Transverse colon (tissue), 4 donors: ENCODE results near the gene IL3. TPM values are rescaled to one million over a fixed set of nuclear protein-coding genes. Genes with fewer than 3 reads are reported as not detected.

Experiments
- DNase-seq: peaks from one replicate; pipeline ENCODE4 v3.0.0-alpha.2; 2019
- H3K27ac ChIP-seq, 4 donors: fragments of 200-600 bp; sonication (generic); 2 replicates each; pipeline ENCODE4 v1.5.1; 2016 to 2018; ENCODE audit warnings: inconsistent platforms in 4 of 4
- H3K27me3 ChIP-seq: fragments of 200-600 bp; sonication (generic); 2 replicates; pipeline ENCODE4 v1.5.1; 2017; ENCODE audit warnings: inconsistent platforms
- H3K36me3 ChIP-seq, 4 donors: fragments of 200-600 bp; sonication (generic); 2 replicates each; pipeline ENCODE4 v1.5.1; 2017 to 2019; ENCODE audit warnings: inconsistent platforms in 4 of 4
- H3K4me1 ChIP-seq, 4 donors: fragments of 200-600 bp; sonication (generic); 2 replicates each; pipeline ENCODE4 v1.5.1; 2017 to 2020; ENCODE audit warnings: inconsistent platforms in 4 of 4
- H3K4me3 ChIP-seq, 4 donors: fragments of 200-600 bp; sonication (generic); 1 replicate in 1 of 4; 2 replicates in 3 of 4; pipeline versions ENCODE4 v1.5.1 to v1.6.1; 2017 to 2019; ENCODE audit warnings: inconsistent platforms in 4 of 4
- H3K9me3 ChIP-seq, 2 donors: fragments of 200-600 bp; sonication (generic); 2 replicates each; pipeline ENCODE4 v1.5.1; 2017 to 2019; ENCODE audit warnings: inconsistent platforms in 2 of 2
- CTCF ChIP-seq, 5 experiments: fragments of 200-600 bp in 3 of 5; fragments of 450-650 bp in 2 of 5; sonication (generic) in 3 of 5; IDR thresholded peaks; 1 replicate in 2 of 5; 2 replicates in 3 of 5; pipeline ENCODE4 v1.5.1; 2016 to 2017; ENCODE audit warnings: antibody characterized with exemption in 5 of 5, inconsistent platforms in 3 of 5, mild to moderate bottlenecking in 2 of 5, moderate library complexity in 1 of 5
- EP300 ChIP-seq: sonication (generic); formaldehyde crosslinking; IDR thresholded peaks from one replicate; pipeline ENCODE4 v1.6.1; 2017; ENCODE audit warnings: antibody characterized with exemption, low read depth
- POLR2A ChIP-seq: fragments of 450-650 bp; IDR thresholded peaks from one replicate; pipeline ENCODE4 v1.6.1; 2016; ENCODE audit warnings: antibody characterized with exemption, mild to moderate bottlenecking, moderate library complexity
- POLR2AphosphoS5 ChIP-seq, 3 donors: sonication (generic); formaldehyde crosslinking; IDR thresholded peaks; one replicate each; pipeline ENCODE4 v1.6.1; 2016; ENCODE audit warnings: antibody characterized with exemption in 3 of 3
- WGBS, 2 donors: methylation state at CpG; one replicate each; pipeline ENCODE4 v1.1.5; 2018; ENCODE audit warnings: low coverage in 1 of 2; 5-methylcytosine and 5-hydroxymethylcytosine counted together
- in situ Hi-C, 4 donors: fragments of 200-750 bp; cut with MboI; loops; one replicate each; pipeline versions ENCODE4 v1.15.0 to v1.15.1; 2017; ENCODE audit warnings: low sequenced_read_pairs in 3 of 4, low pct_ligation_motif_present in 1 of 4, low pct_unique_long_range_greater_than_20kb in 1 of 4
- intact Hi-C: fragments of 100-400 bp; cut with DNase I; formaldehyde crosslinking; loops from one replicate; pipeline ENCODE4 v1.15.1; 2023; ENCODE audit warnings: low total_unique reads
- total RNA-seq, 4 donors: library from RNA; depleted of rRNA; stranded (reverse); fragments of >200 nt; gene quantifications; one replicate each; pipeline ENCODE4 v1.1.0, GENCODE V29; 2016

Gene IL3
- total RNA-seq, 4 donors from 2014 or later, result not detected

GRCh38 chr5:132058646-132059042 lies 1.8 kb upstream of the IL3 start:
- no peak for DNase-seq
- intact Hi-C loops, result no loop called here
- Histone ChIP-seq H3K9me3 (no peaks in the 10 kb centered on the region), H3K27ac (no peak overlapping the region), H3K27me3 (no peaks in the 10 kb centered on the region), H3K4me1 (no peaks in the 10 kb centered on the region), H3K4me3 (no peak overlapping the region), H3K36me3 (no peaks in the 10 kb centered on the region)
- in situ Hi-C loops, result no loop called here
- TF ChIP-seq EP300 (no peak), CTCF (IDR thresholded peaks at IDR 0.05) (no peak), POLR2A (no peak), POLR2AphosphoS5 (IDR thresholded peaks at IDR 0.05) (no peak)
- 83 to 84% methylated on average over 4 to 5 of the region's 7 CpGs for WGBS, 2 donors

- 85 to 96% methylated on average over 4 to 9 of the region's 9 CpGs for WGBS, 2 donors
Observed at GRCh38 chr5:132059043-132059695, 1.3 kb upstream of the IL3 start.

GRCh38 chr5:132059696-132060500 lies 557 bp upstream of the IL3 start:
- Histone ChIP-seq H3K9me3 (no peaks in the 10 kb centered on the region), H3K27me3 (no peaks in the 10 kb centered on the region), H3K27ac (no peak overlapping the region), H3K4me3 (no peak overlapping the region), H3K4me1 (no peaks in the 10 kb centered on the region), H3K36me3 (no peaks in the 10 kb centered on the region)
- peak; percentile 2 for DNase-seq
- intact Hi-C loops (no loop called here), in situ Hi-C loops (no loop called here)
- TF ChIP-seq EP300 (no peak), POLR2A (no peak), CTCF (IDR thresholded peaks at IDR 0.05) (no peak), POLR2AphosphoS5 (IDR thresholded peaks at IDR 0.05) (no peak)
- WGBS, 2 donors, result 82 to 93% methylated on average over 2 to 13 of the region's 13 CpGs

More at GRCh38 chr5:132059043-132059695, 1.3 kb upstream of the IL3 start:
- Histone ChIP-seq H3K27ac (no peak overlapping the region), H3K27me3 (no peaks in the 10 kb centered on the region), H3K4me3 (no peak overlapping the region), H3K4me1 (no peaks in the 10 kb centered on the region), H3K9me3 (no peaks in the 10 kb centered on the region), H3K36me3 (no peaks in the 10 kb centered on the region)
- in situ Hi-C loops (no loop called here), intact Hi-C loops (no loop called here)
- TF ChIP-seq POLR2A, result no peak
- no peak for TF ChIP-seq CTCF (IDR thresholded peaks at IDR 0.05)
- TF ChIP-seq POLR2AphosphoS5 (IDR thresholded peaks at IDR 0.05), result no peak
- TF ChIP-seq EP300, result no peak
- DNase-seq, result peak; percentile 8

- no peaks in the 10 kb centered on the region for H3K9me3 ChIP-seq
- no peak for TF ChIP-seq POLR2AphosphoS5 (IDR thresholded peaks at IDR 0.05)
- TF ChIP-seq CTCF (IDR thresholded peaks at IDR 0.05), result peak; percentile 76 to 98 (median 95)
- DNase-seq, result peak; percentile 77
- no peaks in the 10 kb centered on the region for H3K36me3 ChIP-seq
- no peak overlapping the region for H3K27ac ChIP-seq
- in situ Hi-C loops, result no loop called here
- 0 to 33% methylated on average over 1 to 9 of the region's 9 CpGs for WGBS, 2 donors
- no peaks in the 10 kb centered on the region for H3K4me1 ChIP-seq
- intact Hi-C loops, result no loop called here
- no peak overlapping the region for H3K4me3 ChIP-seq
- no peaks in the 10 kb centered on the region for H3K27me3 ChIP-seq
Observed at GRCh38 chr5:132063090-132063911, 2.8 kb downstream of the IL3 start.
